Activated CD4-positive, alpha-beta memory T cell treated with anti-CD3 and anti-CD28 coated beads for 36 hours (primary cell): ENCODE measurements around the gene ISX. TPM values are rescaled to one million over a fixed set of nuclear protein-coding genes. Genes with fewer than 3 reads are reported as not detected.

Source experiments
- CTCF ChIA-PET: fragments of 350-600 bp; sonication (Branson Sonifier 250); formaldehyde crosslinking; loops from one replicate; lab custom pipeline; 2021; ENCODE audit warnings: antibody characterized with exemption, inconsistent platforms; lab: Charles Lee
- POLR2A ChIA-PET: fragments of 350-600 bp; sonication (Branson Sonifier 250); formaldehyde crosslinking; loops from one replicate; lab custom pipeline; 2021; ENCODE audit warnings: antibody characterized with exemption; lab: Charles Lee
- DNase-seq: peaks from one replicate; pipeline ENCODE4 v3.0.0-alpha.2; 2020
- H3K27ac Mint-ChIP-seq: one replicate; pipeline ENCODE4 v1.8.0; 2021; ENCODE audit warnings: mixed read lengths
- H3K27me3 Mint-ChIP-seq: one replicate; pipeline ENCODE4 v1.8.0; 2021; ENCODE audit warnings: mixed read lengths
- H3K36me3 Mint-ChIP-seq: one replicate; pipeline ENCODE4 v1.8.0; 2021; ENCODE audit warnings: mixed read lengths
- H3K4me1 Mint-ChIP-seq: one replicate; pipeline ENCODE4 v1.8.0; 2021; ENCODE audit warnings: low read depth, mixed read lengths
- H3K4me3 Mint-ChIP-seq: one replicate; pipeline ENCODE4 v1.8.0; 2021; ENCODE audit warnings: mild to moderate bottlenecking, mixed read lengths
- H3K9me3 Mint-ChIP-seq: one replicate; pipeline ENCODE4 v1.8.0; 2021; ENCODE audit warnings: mixed read lengths
- intact Hi-C: fragments of 100-400 bp; cut with micrococcal nuclease; formaldehyde crosslinking; loops from one replicate; pipeline ENCODE4 v1.15.1; 2023
- total RNA-seq, 2 experiments: library from RNA; stranded (reverse); gene quantifications; one replicate each; pipeline ENCODE4 v1.2.3, GENCODE V29; 2021

The ISX gene
- total RNA-seq, 2 experiments from 2014 or later = not detected

GRCh38 chr22:35056486-35056885 is 9.5 kb upstream of the ISX start:
- H3K4me3 Mint-ChIP-seq = no peak overlapping the region
- no peak overlapping the region for H3K27ac Mint-ChIP-seq
- POLR2A ChIA-PET = no interaction called here
- peaks cover 8% of the 10 kb centered on the region for H3K9me3 Mint-ChIP-seq
- H3K36me3 Mint-ChIP-seq = no peaks in the 10 kb centered on the region
- peaks cover 12% of the 10 kb centered on the region for H3K27me3 Mint-ChIP-seq
- peaks cover 1% of the 10 kb centered on the region for H3K4me1 Mint-ChIP-seq
- no peak for DNase-seq
- intact Hi-C loops = no loop called here
- CTCF ChIA-PET = no interaction called here

DNA sequence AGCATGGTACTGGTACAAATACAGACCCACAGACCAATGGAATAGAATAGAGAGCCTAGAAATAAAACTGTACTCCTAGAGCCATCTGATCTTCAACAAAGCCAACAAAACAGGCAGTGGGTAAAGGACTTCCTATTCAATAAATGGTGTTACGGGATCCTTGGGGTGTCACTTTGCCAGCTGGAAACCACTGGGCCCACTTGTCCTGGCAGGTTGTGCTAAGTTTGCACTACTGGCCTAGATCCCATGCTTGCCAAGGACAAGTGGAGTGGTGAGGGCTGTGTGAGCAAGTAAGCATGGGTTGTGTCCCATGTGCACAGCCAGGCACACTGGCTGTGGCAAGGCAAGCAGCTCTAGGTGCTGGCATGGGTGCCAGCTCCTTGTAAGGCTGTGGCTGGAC is 8.8 kb upstream of the ISX start:
- Mint-ChIP-seq H3K27ac (no peak overlapping the region), H3K9me3 (peaks cover 8% of the 10 kb centered on the region), H3K36me3 (no peaks in the 10 kb centered on the region), H3K4me3 (no peak overlapping the region), H3K4me1 (peaks cover 1% of the 10 kb centered on the region), H3K27me3 (peaks cover 12% of the 10 kb centered on the region)
- ChIA-PET POLR2A (interaction anchor here (1.0 kb wide), 1 partner anchor 15 kb away, joined by 3 read pairs; no protein-coding TSS in a partner anchor), CTCF (interaction anchor here (1.5 kb wide), 1 partner anchor 94 kb away, joined by 3 read pairs; no protein-coding TSS in a partner anchor)
- intact Hi-C loops = no loop called here
- DNase-seq = no peak

- Mint-ChIP-seq H3K9me3 (peaks cover 8% of the 10 kb centered on the region), H3K4me3 (no peak overlapping the region), H3K36me3 (no peaks in the 10 kb centered on the region), H3K27me3 (peaks cover 12% of the 10 kb centered on the region), H3K27ac (no peak overlapping the region), H3K4me1 (no peaks in the 10 kb centered on the region)
- CTCF ChIA-PET = no interaction called here
- intact Hi-C loops = no loop called here
- POLR2A ChIA-PET = no interaction called here
- no peak for DNase-seq
These were observed 6.3 kb upstream of the ISX start for GRCh38 chr22:35059632-35060031.

DNA sequence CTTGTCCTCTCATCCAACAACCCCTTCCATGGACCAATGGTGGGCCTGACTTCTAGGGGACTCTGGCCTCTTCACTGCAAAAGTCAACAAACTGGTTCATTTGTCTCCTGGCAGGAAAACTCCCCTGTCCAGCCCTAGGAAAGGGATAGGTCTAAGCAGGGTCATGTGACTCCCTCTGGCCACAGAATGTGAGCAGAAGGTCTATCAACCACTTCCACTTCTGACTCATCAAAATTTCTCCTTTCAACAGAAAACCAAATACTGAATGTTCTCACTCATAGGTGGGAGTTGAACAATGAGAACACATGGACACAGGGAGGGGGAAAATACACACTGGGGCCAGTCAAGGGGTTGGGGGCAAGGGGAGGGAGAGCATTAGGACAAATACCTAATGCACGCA is 1.3 kb upstream of the ISX start:
- Mint-ChIP-seq H3K4me3 (no peak overlapping the region), H3K27ac (no peak overlapping the region), H3K27me3 (no peaks in the 10 kb centered on the region), H3K9me3 (peaks cover 1% of the 10 kb centered on the region), H3K36me3 (no peaks in the 10 kb centered on the region), H3K4me1 (no peaks in the 10 kb centered on the region)
- intact Hi-C loops = no loop called here
- POLR2A ChIA-PET = no interaction called here
- CTCF ChIA-PET = no interaction called here
- no peak for DNase-seq

DNA sequence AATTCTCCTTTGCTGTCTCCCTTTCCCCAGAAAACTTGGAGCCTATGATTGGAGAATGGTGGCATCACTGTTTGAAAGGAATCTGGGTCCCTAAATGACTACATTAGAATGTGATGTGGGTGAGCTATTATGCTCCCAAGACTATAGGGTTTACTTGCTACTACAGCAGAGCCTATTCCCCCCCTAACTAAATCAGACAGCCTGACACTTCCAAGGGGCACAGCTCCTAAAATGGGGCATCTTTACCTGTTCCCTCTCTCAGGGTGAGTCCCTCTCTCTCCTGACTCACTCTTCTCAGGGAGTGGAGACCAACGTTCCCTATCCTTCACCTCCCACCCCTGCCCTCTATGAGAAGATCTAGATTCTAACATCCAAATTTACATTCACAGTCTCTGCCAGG is 775 bp upstream of the ISX start:
- no peaks in the 10 kb centered on the region for H3K27me3 Mint-ChIP-seq
- H3K27ac Mint-ChIP-seq = no peak overlapping the region
- no peak overlapping the region for H3K4me3 Mint-ChIP-seq
- no peaks in the 10 kb centered on the region for H3K36me3 Mint-ChIP-seq
- ChIA-PET POLR2A (no interaction called here), CTCF (no interaction called here)
- intact Hi-C loops = no loop called here
- no peaks in the 10 kb centered on the region for H3K9me3 Mint-ChIP-seq
- DNase-seq = no peak
- no peaks in the 10 kb centered on the region for H3K4me1 Mint-ChIP-seq

DNA sequence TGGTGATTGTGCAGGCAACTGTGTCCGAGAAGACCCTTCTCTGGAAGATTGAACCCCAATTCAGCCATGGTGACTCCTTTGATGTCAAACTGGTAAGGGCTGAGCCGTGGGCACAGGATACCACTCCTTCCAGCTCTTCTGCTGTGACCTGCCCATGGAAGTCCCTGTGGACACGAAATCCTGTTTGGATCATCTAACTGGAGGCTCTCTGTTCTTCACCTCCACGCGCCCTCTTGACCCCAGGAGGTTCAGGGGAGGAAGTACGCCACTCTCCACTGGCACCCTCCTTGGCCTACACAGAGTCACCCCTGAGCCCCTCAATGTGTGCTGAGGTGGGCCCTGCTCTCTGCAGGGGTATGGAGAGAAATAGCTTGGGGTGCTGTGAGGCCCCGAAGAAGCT is 810 bp downstream of the ISX start:
- no peak for DNase-seq
- H3K4me1 Mint-ChIP-seq = no peaks in the 10 kb centered on the region
- no peaks in the 10 kb centered on the region for H3K9me3 Mint-ChIP-seq
- H3K4me3 Mint-ChIP-seq = no peak overlapping the region
- no peaks in the 10 kb centered on the region for H3K36me3 Mint-ChIP-seq
- peaks cover 1% of the 10 kb centered on the region for H3K27me3 Mint-ChIP-seq
- no peak overlapping the region for H3K27ac Mint-ChIP-seq
- ChIA-PET POLR2A (no interaction called here), CTCF (no interaction called here)
- intact Hi-C loops = no loop called here

DNA sequence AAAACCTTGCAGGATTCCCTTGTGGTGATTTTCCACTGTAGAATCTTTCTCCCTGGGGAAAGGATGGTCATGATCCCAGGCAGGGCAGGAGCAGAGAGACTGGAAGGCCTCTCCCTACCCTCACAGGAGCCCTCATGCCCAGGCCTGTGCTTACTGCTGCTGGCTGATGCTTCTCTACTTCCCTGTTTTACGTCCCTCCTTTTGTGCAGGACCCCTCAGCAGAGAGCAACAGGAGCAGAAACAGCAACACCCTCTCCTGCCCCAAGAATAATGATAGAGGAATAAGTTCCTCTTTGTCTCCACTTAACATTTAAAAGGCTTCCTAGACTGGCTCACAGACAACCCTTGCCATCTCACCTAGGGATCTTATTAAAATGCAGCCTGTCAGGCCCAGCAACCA is 3.6 kb downstream of the ISX start:
- CTCF ChIA-PET = no interaction called here

DNA sequence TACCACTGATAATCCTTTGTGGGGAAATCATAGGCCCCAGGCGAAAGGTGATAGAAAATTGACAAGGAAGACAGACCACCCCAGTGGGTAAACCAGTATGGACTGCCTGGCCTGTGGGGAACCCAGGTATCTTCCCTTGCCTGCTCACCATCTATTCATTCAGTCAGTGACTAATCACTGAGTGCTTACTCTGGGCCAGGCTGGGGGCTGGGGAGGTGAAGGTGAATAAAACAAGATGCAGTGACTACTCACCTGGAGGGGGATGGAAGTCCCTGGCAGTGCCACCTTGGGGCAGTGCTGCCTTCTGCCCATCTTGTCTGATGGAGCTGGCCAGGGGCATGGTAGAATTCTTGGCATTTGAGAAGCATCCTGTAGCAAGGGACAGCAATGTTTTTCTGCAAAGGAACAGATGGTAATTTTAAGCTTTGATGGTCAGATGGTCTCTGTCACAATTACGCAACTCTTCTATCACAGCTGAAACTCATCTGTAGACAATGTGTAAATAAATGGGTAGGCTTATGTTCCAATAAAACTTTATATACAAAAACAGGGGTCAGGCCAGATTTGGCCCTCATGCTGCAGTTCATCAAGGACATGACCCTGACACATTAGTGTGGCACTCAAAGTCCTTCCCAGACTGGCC is 4.6 kb downstream of the ISX start:
- ChIA-PET CTCF (no interaction called here), POLR2A (no interaction called here)
- H3K27me3 Mint-ChIP-seq = peaks cover 1% of the 10 kb centered on the region
- no peaks in the 10 kb centered on the region for H3K9me3 Mint-ChIP-seq
- no peak for DNase-seq
- H3K4me3 Mint-ChIP-seq = no peak overlapping the region
- intact Hi-C loops = no loop called here
- H3K36me3 Mint-ChIP-seq = no peaks in the 10 kb centered on the region
- H3K27ac Mint-ChIP-seq = no peak overlapping the region
- no peaks in the 10 kb centered on the region for H3K4me1 Mint-ChIP-seq

More for the DNA sequence above, 3.6 kb downstream of the ISX start:
- intact Hi-C loops = no loop called here
- no peaks in the 10 kb centered on the region for H3K4me1 Mint-ChIP-seq
- no peaks in the 10 kb centered on the region for H3K9me3 Mint-ChIP-seq
- H3K36me3 Mint-ChIP-seq = no peaks in the 10 kb centered on the region
- DNase-seq = no peak
- no peak overlapping the region for H3K27ac Mint-ChIP-seq
- peaks cover 1% of the 10 kb centered on the region for H3K27me3 Mint-ChIP-seq
- POLR2A ChIA-PET = no interaction called here
- H3K4me3 Mint-ChIP-seq = no peak overlapping the region

DNA sequence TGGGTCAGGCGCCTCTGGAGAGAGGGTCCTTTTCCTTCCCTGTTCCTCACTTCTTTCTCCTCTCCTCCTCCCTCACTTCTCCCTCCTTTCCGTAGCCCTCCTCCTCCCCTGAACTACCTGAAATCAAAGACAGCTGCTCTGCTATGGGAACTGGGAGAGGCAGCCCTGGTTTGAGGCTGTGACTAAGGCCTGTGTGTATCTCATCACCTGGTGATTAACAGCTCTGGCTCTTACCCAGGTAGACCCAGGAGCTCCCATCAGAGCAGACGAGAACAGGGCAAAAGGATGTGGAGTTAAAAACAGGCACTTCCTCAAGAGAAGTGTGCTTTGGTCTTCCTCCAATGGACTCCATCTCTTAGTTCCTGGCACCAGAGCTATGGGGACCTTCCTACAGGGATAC is 5.8 kb downstream of the ISX start:
- Mint-ChIP-seq H3K4me1 (no peaks in the 10 kb centered on the region), H3K27me3 (peaks cover 1% of the 10 kb centered on the region), H3K36me3 (no peaks in the 10 kb centered on the region), H3K27ac (no peak overlapping the region), H3K4me3 (no peak overlapping the region), H3K9me3 (no peaks in the 10 kb centered on the region)
- CTCF ChIA-PET = no interaction called here
- no peak for DNase-seq
- POLR2A ChIA-PET = interaction anchor here (0.6 kb wide), 1 partner anchor 14 kb away, joined by 3 read pairs; no protein-coding TSS in a partner anchor
- intact Hi-C loops = no loop called here

DNA sequence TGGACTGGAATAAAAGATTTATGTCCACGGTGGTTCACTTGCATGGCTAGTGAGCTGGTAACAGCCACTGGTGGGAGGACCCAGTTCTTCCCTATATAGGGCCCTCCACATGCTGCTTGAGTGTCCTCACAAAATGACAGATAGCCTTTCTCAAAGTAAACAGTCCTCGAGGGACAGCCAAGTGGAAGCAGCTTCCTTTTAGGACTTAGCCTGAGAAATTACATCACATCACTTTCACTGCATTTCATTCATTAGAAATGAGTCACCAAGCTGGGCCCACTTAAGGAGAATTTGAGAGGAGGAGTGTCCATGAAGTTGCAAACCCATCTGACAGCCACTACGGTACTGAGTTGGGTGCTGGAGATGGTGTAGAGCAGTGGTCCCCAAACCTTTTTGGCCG is 7.0 kb downstream of the ISX start:
- no peak overlapping the region for H3K27ac Mint-ChIP-seq
- CTCF ChIA-PET = interaction anchor here (1.0 kb wide), 1 partner anchor 159 kb away, joined by 3 read pairs; no protein-coding TSS in a partner anchor
- H3K4me1 Mint-ChIP-seq = no peaks in the 10 kb centered on the region
- H3K4me3 Mint-ChIP-seq = no peak overlapping the region
- POLR2A ChIA-PET = no interaction called here
- intact Hi-C loops = no loop called here
- DNase-seq = no peak
- peaks cover 3% of the 10 kb centered on the region for H3K27me3 Mint-ChIP-seq
- no peaks in the 10 kb centered on the region for H3K9me3 Mint-ChIP-seq
- no peaks in the 10 kb centered on the region for H3K36me3 Mint-ChIP-seq

- ChIA-PET POLR2A (no interaction called here), CTCF (interaction anchor here (1.1 kb wide), 1 partner anchor 157 kb away, joined by 3 read pairs; no protein-coding TSS in a partner anchor)
- intact Hi-C loops = no loop called here
- Mint-ChIP-seq H3K4me1 (no peaks in the 10 kb centered on the region), H3K36me3 (no peaks in the 10 kb centered on the region), H3K27ac (no peak overlapping the region), H3K9me3 (no peaks in the 10 kb centered on the region), H3K4me3 (no peak overlapping the region), H3K27me3 (peaks cover 6% of the 10 kb centered on the region)
- DNase-seq = no peak
These were observed 8.6 kb downstream of the ISX start for GRCh38 chr22:35074583-35074982.

- DNase-seq = no peak
- no peaks in the 10 kb centered on the region for H3K4me1 Mint-ChIP-seq
- ChIA-PET POLR2A (no interaction called here), CTCF (no interaction called here)
- no peaks in the 10 kb centered on the region for H3K9me3 Mint-ChIP-seq
- H3K27me3 Mint-ChIP-seq = peaks cover 4% of the 10 kb centered on the region
- H3K36me3 Mint-ChIP-seq = no peaks in the 10 kb centered on the region
- no peak overlapping the region for H3K27ac Mint-ChIP-seq
- intact Hi-C loops = no loop called here
- H3K4me3 Mint-ChIP-seq = no peak overlapping the region
These were observed 10.7 kb downstream of the ISX start for GRCh38 chr22:35076630-35077029.

- Mint-ChIP-seq H3K27ac (no peak overlapping the region), H3K4me3 (no peak overlapping the region), H3K27me3 (peaks cover 8% of the 10 kb centered on the region), H3K36me3 (no peaks in the 10 kb centered on the region), H3K4me1 (no peaks in the 10 kb centered on the region), H3K9me3 (peaks cover 7% of the 10 kb centered on the region)
- intact Hi-C loops = no loop called here
- ChIA-PET POLR2A (no interaction called here), CTCF (no interaction called here)
- DNase-seq = no peak
These were observed 19.7 kb downstream of the ISX start for GRCh38 chr22:35085621-35086020.
